ENCODE results near the gene NEK5.

GRCh38 chr13:52156724-52157261 lies 27.9 kb upstream of the NEK5 start:
- TF ChIP-seq POLR2A (IDR thresholded peaks at IDR 0.05) (no peak), CTCF (IDR thresholded peaks at IDR 0.05) (no peak)
